K562 (cell line): ENCODE measurements around the gene TERB1. TPM values are rescaled to one million over a fixed set of nuclear protein-coding genes. Genes with fewer than 3 reads are reported as not detected.

ENCODE experiments used
- DIDO1 ChIP-seq: fragments of 450-650 bp; IDR thresholded peaks from 2 replicates; pipeline ENCODE4 v1.6.1; 2016; ENCODE audit warnings: low read depth, missing biosample characterization, missing genetic modification characterization
- EGR1 ChIP-seq: fragments of 450-650 bp; conservative IDR thresholded peaks from 2 replicates; pipeline ENCODE4 v1.6.1; 2017; ENCODE audit warnings: mild to moderate bottlenecking
- ETS1 ChIP-seq: conservative IDR thresholded peaks from 2 replicates; pipeline ENCODE4 v1.6.1; 2011; ENCODE audit warnings: low read depth, mild to moderate bottlenecking, low read length; ENCODE audit not compliant: control insufficient read depth
- ETS2 ChIP-seq: IDR thresholded peaks from 2 replicates; pipeline ENCODE4 v1.6.1; 2016; ENCODE audit warnings: borderline replicate concordance, missing genetic modification characterization, mild to moderate bottlenecking, moderate library complexity, missing compliant biosample characterization; ENCODE audit not compliant: poor library complexity, severe bottlenecking
- FOXA1 ChIP-seq: fragments of 450-650 bp; IDR thresholded peaks from 2 replicates; pipeline ENCODE4 v1.6.1; 2016; ENCODE audit warnings: mild to moderate bottlenecking, borderline replicate concordance
- FOXP4 ChIP-seq: sonication (generic); formaldehyde crosslinking; IDR thresholded peaks from 2 replicates; pipeline ENCODE4 v1.8.0; 2022; ENCODE audit warnings: mild to moderate bottlenecking, missing genetic modification reagents, borderline replicate concordance
- HDAC3 ChIP-seq: fragments of 450-650 bp; IDR thresholded peaks from 2 replicates; pipeline ENCODE4 v1.6.1; 2018; ENCODE audit warnings: borderline replicate concordance, mild to moderate bottlenecking, moderate library complexity; ENCODE audit not compliant: partially characterized antibody
- MCM3 ChIP-seq: fragments of 450-650 bp; IDR thresholded peaks from 2 replicates; pipeline ENCODE4 v1.6.1; 2016
- MYC ChIP-seq, 2 experiments: fragments of 250-450 bp in 1 of 2; sonication (Bioruptor Pico) in 1 of 2; IDR thresholded peaks; 2 replicates each; pipeline versions ENCODE4 v1.5.1 to v1.6.1; 2012 to 2021; ENCODE audit warnings: low read depth in 2 of 2, borderline replicate concordance in 1 of 2, improper control_type of control experiment in 1 of 2, low read length in 1 of 2, mild to moderate bottlenecking in 1 of 2, moderate library complexity in 1 of 2
- NRF1 ChIP-seq, 2 experiments: fragments of 450-650 bp; IDR thresholded peaks in 1 of 2; conservative IDR thresholded peaks in 1 of 2; 2 replicates each; pipeline ENCODE4 v1.6.1; 2014; ENCODE audit warnings: mild to moderate bottlenecking in 2 of 2
- PHF8 ChIP-seq: fragments of 200-600 bp; sonication (generic); IDR thresholded peaks from 2 replicates; pipeline ENCODE4 v1.6.1; 2012; ENCODE audit warnings: mixed run types, mild to moderate bottlenecking, inconsistent platforms, low read length, moderate library complexity, borderline replicate concordance
- RBFOX2 ChIP-seq: fragments of 200-400 bp; formaldehyde crosslinking; IDR thresholded peaks from 2 replicates; pipeline ENCODE4 v1.6.1; 2017; ENCODE audit warnings: low read depth, mild to moderate bottlenecking, low read length, moderate library complexity
- RBM39 ChIP-seq: fragments of 200-400 bp; formaldehyde crosslinking; optimal IDR thresholded peaks from 2 replicates; pipeline ENCODE3; 2018; ENCODE audit warnings: low read depth, low read length
- RUNX1 ChIP-seq: sonication (generic); IDR thresholded peaks from 2 replicates; pipeline ENCODE4 v1.6.1; 2016; ENCODE audit warnings: antibody characterized with exemption, low read depth
- SFPQ ChIP-seq: fragments of 200-400 bp; formaldehyde crosslinking; IDR thresholded peaks from 2 replicates; pipeline ENCODE4 v1.6.1; 2017; ENCODE audit warnings: mild to moderate bottlenecking, low read depth, low read length, moderate library complexity
- U2AF1 ChIP-seq: fragments of 200-400 bp; formaldehyde crosslinking; optimal IDR thresholded peaks from 2 replicates; pipeline ENCODE3; 2017; ENCODE audit warnings: mild to moderate bottlenecking, low read depth, low read length, moderate library complexity
- ZBTB12 ChIP-seq: fragments of 250-450 bp; sonication (Bioruptor Pico); IDR thresholded peaks from 2 replicates; pipeline ENCODE4 v1.4.0; 2020
- ZBTB8A ChIP-seq: fragments of 450-650 bp; IDR thresholded peaks from 2 replicates; pipeline ENCODE4 v1.6.1; 2018; ENCODE audit warnings: mild to moderate bottlenecking, moderate library complexity; ENCODE audit not compliant: partially characterized antibody
- ZNF12 ChIP-seq: sonication (generic); formaldehyde crosslinking; IDR thresholded peaks from 2 replicates; pipeline ENCODE4 v1.4.0; 2020; ENCODE audit warnings: mild to moderate bottlenecking, missing genetic modification reagents
- ZNF121 ChIP-seq: sonication (generic); formaldehyde crosslinking; conservative IDR thresholded peaks from 2 replicates; pipeline ENCODE4 v1.8.0; 2022; ENCODE audit warnings: missing genetic modification reagents
- ZNF263 ChIP-seq: sonication (generic); formaldehyde crosslinking; IDR thresholded peaks from 2 replicates; pipeline ENCODE4 v1.8.0; 2022; ENCODE audit warnings: mild to moderate bottlenecking, missing genetic modification reagents, borderline replicate concordance
- polyA plus RNA-seq, 8 experiments: library from polyadenylated mRNA; depleted of rRNA in 4 of 8; stranded (reverse) in 5 of 8; unstranded in 3 of 8; fragments of >200 nt; fragmentation: Nextera tagmentation in 2 of 8; fragmentation: Illumina TruSeq in 1 of 8; extraction: Ambion mirVana in 2 of 8; extraction: Trizol in 1 of 8; gene quantifications; 2 replicates each; pipeline versions ENCODE4 v1.2.1 to v1.2.3, GENCODE V29; 2011 to 2014; ENCODE audit warnings: inconsistent platforms in 1 of 8, missing spikeins in 1 of 8
- total RNA-seq, 7 experiments: library from RNA; depleted of rRNA in 6 of 7; stranded (reverse); fragments of >200 nt in 6 of 7; fragmentation: Illumina TruSeq in 2 of 7; extraction: Trizol in 2 of 7; gene quantifications; 2 replicates each; pipeline versions ENCODE4 v1.2.1 to v1.2.3, GENCODE V29; 2011 to 2021; ENCODE audit warnings: low replicate concordance in 1 of 7

Gene TERB1
- total and polyA plus RNA-seq, 9 of the 15 experiments (the other 6 are each of a cell fraction or from before 2014, with no cell fraction given) = not detected

GRCh38 chr16:66751303-66751991 lies 49.9 kb downstream of the TERB1 start, which contains the start of gene DYNC1LI2 (continued):
- TF ChIP-seq ETS1 (peak; percentile 67; the same call in 1 of the 2 replicates), ZNF121 (CRISPR knock-in tag) (no peak), RBM39 (no peak), ZBTB8A (no peak), MCM3 (no peak), U2AF1 (peak; percentile 34), NRF1 (conservative IDR thresholded peaks at IDR 0.05 in 1 of 2, IDR thresholded peaks at IDR 0.05 in 1 of 2) (peak; percentile 83 to 87; a peak in 2 of 4 replicates), EGR1 (no peak), RBFOX2 (peak; percentile 95), SFPQ (no peak), DIDO1 (tag) (no peak), FOXP4 (CRISPR knock-in tag) (no peak), ZNF263 (CRISPR knock-in tag) (no peak), ETS2 (tag) (no peak), ZBTB12 (CRISPR knock-in tag) (no peak), RUNX1 (no peak), MYC (IDR thresholded peaks at IDR 0.05; ENCODE audit: low read depth, low read length) (no peak; the same call in none of the 2 replicates), MYC (CRISPR knock-in tag; IDR thresholded peaks at IDR 0.05; ENCODE audit: borderline replicate concordance, low read depth) (no peak), FOXA1 (no peak), ZNF12 (CRISPR knock-in tag) (no peak), HDAC3 (no peak), PHF8 (peak; percentile 89; the same call in 1 of the 2 replicates)
